Thoracic aorta (tissue), 2 donors: ENCODE data around the gene PAX5. TPM values are rescaled to one million over a fixed set of nuclear protein-coding genes. Genes with fewer than 3 reads are reported as not detected.

ENCODE experiments used
- ATAC-seq: fragments of 150-250 bp; one replicate; pipeline ENCODE4 v1.8.0; 2017; ENCODE audit warnings: low read depth; ENCODE audit not compliant: insufficient number of reproducible peaks, low FRiP score
- DNase-seq: peaks from one replicate; pipeline ENCODE4 v3.0.0-alpha.2; 2020; ENCODE audit warnings: low spot score
- H3K27ac ChIP-seq, 2 donors: fragments of 200-600 bp; sonication (generic); 1 replicate in 1 of 2; 2 replicates in 1 of 2; pipeline ENCODE4 v1.5.1; 2016; ENCODE audit warnings: mild to moderate bottlenecking in 2 of 2, moderate library complexity in 2 of 2
- H3K27me3 ChIP-seq: fragments of 200-600 bp; sonication (generic); replicated peaks from 2 replicates; pipeline ENCODE4 v1.6.0; 2016; ENCODE audit warnings: mild to moderate bottlenecking; ENCODE audit not compliant: insufficient read depth
- H3K36me3 ChIP-seq: fragments of 200-600 bp; sonication (generic); one replicate; pipeline ENCODE4 v1.5.1; 2016
- H3K4me1 ChIP-seq, 2 donors: fragments of 200-600 bp; sonication (generic); 1 replicate in 1 of 2; 2 replicates in 1 of 2; pipeline versions ENCODE4 v1.5.1 to v1.6.0; 2016; ENCODE audit warnings: low read depth in 2 of 2, mild to moderate bottlenecking in 1 of 2; ENCODE audit not compliant: control insufficient read depth in 1 of 2
- H3K4me3 ChIP-seq: fragments of 200-600 bp; sonication (generic); 2 replicates; pipeline ENCODE4 v1.5.1; 2016; ENCODE audit warnings: mild to moderate bottlenecking
- H3K9me3 ChIP-seq: fragments of 200-600 bp; sonication (generic); 2 replicates; pipeline ENCODE4 v1.5.1; 2016
- total RNA-seq, 2 donors: library from RNA; depleted of rRNA; stranded (reverse); fragments of >200 nt; gene quantifications; one replicate each; pipeline versions ENCODE4 v1.1.0 to v1.2.3, GENCODE V29; 2016
- TF ChIP-seq, protein P1 (sequence below): fragments of 200-600 bp; sonication (generic); IDR thresholded peaks from one replicate; pipeline ENCODE4 v1.5.1; 2019; ENCODE audit warnings: antibody characterized with exemption

The PAX5 gene
- total RNA-seq, 2 donors from 2014 or later = 0.21 TPM; not detected in 1

DNA sequence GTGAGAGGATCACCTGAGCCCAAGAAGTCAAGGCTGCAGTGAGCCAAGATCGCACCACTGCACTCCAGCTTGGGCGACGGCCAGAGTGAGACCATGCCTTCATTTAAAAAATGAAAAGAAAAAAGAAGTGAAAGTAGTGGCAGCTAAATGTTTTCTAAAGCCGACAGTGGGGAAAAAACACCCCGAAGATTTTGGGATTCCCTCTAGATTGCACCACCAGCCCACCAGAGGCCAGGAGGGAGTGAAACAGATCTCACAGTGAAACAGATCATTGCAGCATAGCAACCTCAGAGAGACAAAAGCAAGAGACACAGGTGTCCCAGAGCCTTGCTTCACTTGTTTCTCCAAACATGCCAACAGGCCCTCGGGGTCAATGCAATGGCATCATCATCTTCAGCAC lies 156.8 kb downstream of the PAX5 start:
- ATAC-seq (no peak), DNase-seq (no peak)
- no peaks in the 10 kb centered on the region for H3K36me3 ChIP-seq
- H3K4me1 ChIP-seq = no peaks in the 10 kb centered on the region
- TF ChIP-seq, protein P1, sequence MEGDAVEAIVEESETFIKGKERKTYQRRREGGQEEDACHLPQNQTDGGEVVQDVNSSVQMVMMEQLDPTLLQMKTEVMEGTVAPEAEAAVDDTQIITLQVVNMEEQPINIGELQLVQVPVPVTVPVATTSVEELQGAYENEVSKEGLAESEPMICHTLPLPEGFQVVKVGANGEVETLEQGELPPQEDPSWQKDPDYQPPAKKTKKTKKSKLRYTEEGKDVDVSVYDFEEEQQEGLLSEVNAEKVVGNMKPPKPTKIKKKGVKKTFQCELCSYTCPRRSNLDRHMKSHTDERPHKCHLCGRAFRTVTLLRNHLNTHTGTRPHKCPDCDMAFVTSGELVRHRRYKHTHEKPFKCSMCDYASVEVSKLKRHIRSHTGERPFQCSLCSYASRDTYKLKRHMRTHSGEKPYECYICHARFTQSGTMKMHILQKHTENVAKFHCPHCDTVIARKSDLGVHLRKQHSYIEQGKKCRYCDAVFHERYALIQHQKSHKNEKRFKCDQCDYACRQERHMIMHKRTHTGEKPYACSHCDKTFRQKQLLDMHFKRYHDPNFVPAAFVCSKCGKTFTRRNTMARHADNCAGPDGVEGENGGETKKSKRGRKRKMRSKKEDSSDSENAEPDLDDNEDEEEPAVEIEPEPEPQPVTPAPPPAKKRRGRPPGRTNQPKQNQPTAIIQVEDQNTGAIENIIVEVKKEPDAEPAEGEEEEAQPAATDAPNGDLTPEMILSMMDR = no peak
- no peaks in the 10 kb centered on the region for H3K27me3 ChIP-seq
- H3K4me3 ChIP-seq = no peak overlapping the region
- no peaks in the 10 kb centered on the region for H3K9me3 ChIP-seq
- H3K27ac ChIP-seq = no peak overlapping the region

DNA sequence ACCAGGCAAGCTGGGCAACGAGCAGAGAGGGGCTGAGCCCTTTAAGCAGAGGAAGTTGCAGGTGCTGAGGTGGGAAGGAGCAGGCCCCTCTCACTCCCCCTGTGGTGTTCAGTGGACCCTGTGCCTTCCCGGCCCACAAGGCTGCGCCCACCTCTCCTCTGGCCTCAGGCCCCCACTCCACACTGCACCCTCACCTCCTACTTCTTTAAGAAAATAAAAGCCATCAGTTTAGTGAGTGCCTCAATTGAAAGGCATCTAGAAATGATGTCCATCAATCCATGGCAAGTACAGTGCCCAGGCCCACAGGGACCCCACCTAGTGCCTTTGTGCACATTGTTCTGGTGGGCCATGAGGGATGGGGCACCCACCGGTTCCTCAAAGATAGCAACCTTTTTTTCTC lies 158.0 kb downstream of the PAX5 start:
- H3K9me3 ChIP-seq = no peaks in the 10 kb centered on the region
- ATAC-seq (no peak), DNase-seq (no peak)
- H3K4me3 ChIP-seq = no peak overlapping the region
- H3K4me1 ChIP-seq = no peaks in the 10 kb centered on the region
- no peaks in the 10 kb centered on the region for H3K36me3 ChIP-seq
- TF ChIP-seq, protein P1 = no peak
- no peaks in the 10 kb centered on the region for H3K27me3 ChIP-seq
- no peak overlapping the region for H3K27ac ChIP-seq

DNA sequence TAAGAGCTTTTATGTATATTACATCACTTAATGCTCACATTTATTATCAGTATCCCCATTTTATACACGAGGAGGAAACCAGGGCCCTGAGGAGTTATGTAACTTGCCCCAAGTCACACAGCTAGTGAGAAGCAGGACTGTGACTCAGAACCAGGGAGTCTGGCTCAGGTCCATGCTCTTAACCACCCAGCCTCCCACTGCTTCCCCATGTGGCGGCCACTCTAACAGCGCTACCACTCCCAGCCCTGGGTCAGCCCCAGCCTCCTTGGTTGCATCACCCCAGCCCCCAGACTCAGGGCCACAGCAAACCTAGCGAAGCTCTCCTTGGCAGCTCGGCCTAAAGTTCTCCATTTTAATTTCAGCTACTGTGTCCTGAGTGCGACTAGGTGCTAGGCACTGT lies 159.1 kb downstream of the PAX5 start:
- Histone ChIP-seq H3K4me1 (no peaks in the 10 kb centered on the region), H3K27me3 (no peaks in the 10 kb centered on the region), H3K9me3 (no peaks in the 10 kb centered on the region), H3K27ac (no peak overlapping the region), H3K36me3 (no peaks in the 10 kb centered on the region), H3K4me3 (no peak overlapping the region)
- DNase-seq (no peak), ATAC-seq (no peak)
- TF ChIP-seq, protein P1 = no peak

DNA sequence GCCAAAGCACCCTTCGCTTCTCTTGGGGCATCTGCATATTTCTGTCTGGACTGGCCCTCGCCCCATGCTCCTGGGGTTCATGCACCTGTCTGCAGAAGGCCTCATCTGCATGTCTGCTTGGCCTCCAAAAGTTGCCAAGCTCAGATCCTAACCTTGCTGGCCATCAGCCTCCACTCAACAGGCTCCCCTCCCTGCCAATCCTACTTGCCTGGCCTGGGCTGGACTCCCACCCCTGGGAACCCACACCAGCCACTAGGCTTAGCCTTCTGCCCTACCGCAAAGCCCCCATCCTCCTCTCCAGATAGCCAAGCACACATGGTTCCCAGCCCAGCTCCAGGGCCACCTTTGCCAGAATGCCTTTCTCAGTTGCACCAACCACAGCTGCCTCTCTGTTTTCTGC lies 159.8 kb downstream of the PAX5 start:
- Histone ChIP-seq H3K4me1 (no peaks in the 10 kb centered on the region), H3K4me3 (no peak overlapping the region), H3K27me3 (no peaks in the 10 kb centered on the region), H3K36me3 (no peaks in the 10 kb centered on the region), H3K27ac (no peak overlapping the region), H3K9me3 (no peaks in the 10 kb centered on the region)
- TF ChIP-seq, protein P1 = no peak
- ATAC-seq (no peak), DNase-seq (no peak)

DNA sequence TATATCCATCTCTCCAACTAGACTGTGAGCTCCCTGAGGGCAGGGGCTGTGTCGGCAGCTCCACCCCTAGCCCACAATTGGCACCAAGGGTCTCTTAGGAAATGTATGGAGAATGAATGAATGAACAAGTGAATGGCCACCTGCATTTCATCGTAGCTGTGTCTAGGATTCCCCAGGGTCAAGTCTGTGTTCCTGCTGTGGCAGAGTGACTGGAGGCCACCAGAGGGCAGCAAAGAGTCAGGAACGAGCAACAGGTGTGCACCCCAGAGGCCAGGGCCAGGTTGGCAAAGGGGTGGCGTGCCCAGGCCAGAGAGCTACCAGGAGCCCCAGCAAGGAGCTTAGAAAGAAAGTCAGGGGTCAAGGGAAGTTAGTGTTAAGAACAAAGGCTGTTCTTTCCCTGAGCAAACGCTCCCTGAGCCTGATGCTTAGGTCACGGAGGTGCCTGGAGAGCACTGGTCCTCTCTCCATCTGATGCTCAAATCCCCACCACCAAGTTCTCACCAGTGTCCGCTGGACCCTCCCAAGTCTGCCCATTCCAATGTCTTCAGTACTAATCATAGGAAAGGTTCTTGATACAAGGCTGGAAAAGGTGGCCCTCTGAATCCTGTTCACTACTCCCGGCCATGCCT lies 160.7 kb downstream of the PAX5 start:
- H3K4me3 ChIP-seq = no peak overlapping the region
- DNase-seq (no peak), ATAC-seq (no peak)
- no peaks in the 10 kb centered on the region for H3K4me1 ChIP-seq
- H3K27me3 ChIP-seq = no peaks in the 10 kb centered on the region
- no peaks in the 10 kb centered on the region for H3K9me3 ChIP-seq
- H3K36me3 ChIP-seq = no peaks in the 10 kb centered on the region
- TF ChIP-seq, protein P1 = peak; percentile 66
- no peak overlapping the region for H3K27ac ChIP-seq
